GM12878 (cell line): ENCODE measurements around the gene MRPL30. TPM values are rescaled to one million over a fixed set of nuclear protein-coding genes. Genes with fewer than 3 reads are reported as not detected.

Experiments used
- ATAC-seq: fragments of 200-7000 bp; cut with Tn5 transposase; 3 replicates; pipeline ENCODE4 v1.9.1; 2020; ENCODE audit warnings: mild to moderate bottlenecking, moderate library complexity
- BruUV-seq: library from RNA; stranded (reverse); fragments of 400-500 nt; replicated peaks from 2 replicates; lab custom pipeline; 2021; lab: Mats Ljungman, UMichigan
- CTCF ChIA-PET: fragments of 300-600 bp; sonication (Branson Sonifier 250); formaldehyde crosslinking; extraction: SDS; loops from one replicate; lab custom pipeline; 2021; ENCODE audit warnings: inconsistent platforms; lab: Yijun Ruan, JAX
- POLR2A ChIA-PET: fragments of 350-600 bp; formaldehyde crosslinking; extraction: SDS; loops from one replicate; lab custom pipeline; 2021; ENCODE audit warnings: inconsistent platforms; lab: Charles Lee
- RAD21 ChIA-PET: fragments of 300-600 bp; sonication (Branson Sonifier 250); formaldehyde crosslinking; loops from one replicate; lab custom pipeline; 2023; ENCODE audit warnings: antibody characterized with exemption; ENCODE audit not compliant: unreplicated experiment; lab: Charles Lee
- SMC1A ChIA-PET: fragments of 300-600 bp; sonication (Branson Sonifier 250); formaldehyde crosslinking; loops from one replicate; lab custom pipeline; 2023; ENCODE audit not compliant: unreplicated experiment, uncharacterized antibody; lab: Charles Lee
- DNase-seq: peaks from one replicate; pipeline ENCODE4 v3.0.0-alpha.2; 2011; ENCODE audit warnings: low read depth, low spot score
- FAIRE-seq: peaks from 3 replicates; lab custom pipeline; 2011; peaks lifted over from hg19 to GRCh38; lab: Jason Lieb, UNC
- H2AFZ ChIP-seq: 2 replicates; pipeline ENCODE4 v1.6.0; 2011; ENCODE audit warnings: low read depth, low read length, control low read depth; ENCODE audit not compliant: control insufficient read depth
- H3K27ac ChIP-seq: 2 replicates; pipeline ENCODE4 v1.5.1; 2011; ENCODE audit warnings: control low read depth; ENCODE audit not compliant: control insufficient read depth, insufficient read depth
- H3K27me3 ChIP-seq, 2 experiments: replicated peaks in 1 of 2; 2 replicates each; pipeline versions ENCODE4 v1.6.0 to v1.6.1; 2011; ENCODE audit warnings: low read length in 1 of 2; ENCODE audit not compliant: control insufficient read depth in 2 of 2, insufficient read depth in 2 of 2
- H3K36me3 ChIP-seq, 2 experiments: 2 replicates each; pipeline ENCODE4 v1.5.1; 2011; ENCODE audit warnings: low read length in 1 of 2; ENCODE audit not compliant: control insufficient read depth in 2 of 2, insufficient read depth in 2 of 2
- H3K4me1 ChIP-seq: 2 replicates; pipeline ENCODE4 v1.6.1; 2011; ENCODE audit warnings: mild to moderate bottlenecking, low read length, moderate library complexity, mixed read lengths; ENCODE audit not compliant: control insufficient read depth, insufficient read depth
- H3K4me2 ChIP-seq: 2 replicates; pipeline ENCODE4 v1.6.0; 2011; ENCODE audit warnings: control low read depth; ENCODE audit not compliant: control insufficient read depth, insufficient read depth
- H3K4me3 ChIP-seq: fragments of 200-600 bp; sonication (generic); 2 replicates; pipeline ENCODE4 v1.5.1; 2016
- H3K79me2 ChIP-seq: 2 replicates; pipeline ENCODE4 v1.6.0; 2011; ENCODE audit warnings: low read length; ENCODE audit not compliant: control insufficient read depth, insufficient read depth
- H3K9ac ChIP-seq: 2 replicates; pipeline ENCODE4 v1.8.0; 2011; ENCODE audit warnings: low read length, control low read depth, mixed read lengths; ENCODE audit not compliant: control insufficient read depth, insufficient read depth
- H3K9me3 ChIP-seq: replicated peaks from 3 replicates; pipeline ENCODE4 v1.5.1; 2011; ENCODE audit warnings: mild to moderate bottlenecking, low read length; ENCODE audit not compliant: control insufficient read depth, insufficient read depth
- H4K20me1 ChIP-seq: 2 replicates; pipeline ENCODE4 v1.6.0; 2011; ENCODE audit not compliant: control insufficient read depth, insufficient read depth
- ASH2L ChIP-seq: fragments of 300-600, 200-600 bp; sonication (generic); IDR thresholded peaks from 2 replicates; pipeline ENCODE4 v1.6.1; 2017; ENCODE audit warnings: low read depth, mild to moderate bottlenecking, borderline replicate concordance
- BHLHE40 ChIP-seq, 2 experiments: fragments of 450-650 bp in 1 of 2; IDR thresholded peaks; 2 replicates each; pipeline ENCODE4 v1.6.1; 2011 to 2017; ENCODE audit warnings: low read depth in 2 of 2, borderline replicate concordance in 1 of 2, improper control_type of control experiment in 1 of 2, low read length in 1 of 2, mild to moderate bottlenecking in 1 of 2
- BMI1 ChIP-seq: fragments of 450-650 bp; IDR thresholded peaks from 2 replicates; pipeline ENCODE4 v1.6.1; 2016; ENCODE audit warnings: mild to moderate bottlenecking, moderate library complexity, borderline replicate concordance
- CBFB ChIP-seq: IDR thresholded peaks from 2 replicates; pipeline ENCODE4 v1.6.1; 2016; ENCODE audit warnings: antibody characterized with exemption, low read depth
- CHD2 ChIP-seq: IDR thresholded peaks from 2 replicates; pipeline ENCODE4 v1.6.1; 2011; ENCODE audit warnings: low read depth, low read length, improper control_type of control experiment, borderline replicate concordance
- E2F8 ChIP-seq: fragments of 450-650 bp; IDR thresholded peaks from 2 replicates; pipeline ENCODE4 v1.6.1; 2018; ENCODE audit warnings: mild to moderate bottlenecking, low read depth, moderate library complexity; ENCODE audit not compliant: partially characterized antibody
- EED ChIP-seq: sonication (generic); IDR thresholded peaks from 2 replicates; pipeline ENCODE4 v1.6.1; 2016; ENCODE audit warnings: antibody characterized with exemption, low read depth
- FOXM1 ChIP-seq: IDR thresholded peaks from 2 replicates; pipeline ENCODE4 v1.6.1; 2012; ENCODE audit warnings: low read depth, mild to moderate bottlenecking, inconsistent platforms, low read length, moderate library complexity
- HCFC1 ChIP-seq: fragments of 150-350 bp; IDR thresholded peaks from 2 replicates; pipeline ENCODE4 v1.6.1; 2014; ENCODE audit warnings: low read length
- IKZF2 ChIP-seq, 2 experiments: fragments of 450-650 bp; IDR thresholded peaks; 2 replicates each; pipeline ENCODE4 v1.6.1; 2017; ENCODE audit warnings: mild to moderate bottlenecking in 2 of 2, moderate library complexity in 2 of 2
- LARP7 ChIP-seq: fragments of 450-650 bp; IDR thresholded peaks from 2 replicates; pipeline ENCODE4 v1.6.1; 2017; ENCODE audit warnings: mild to moderate bottlenecking
- MEF2A ChIP-seq: IDR thresholded peaks from 2 replicates; pipeline ENCODE4 v1.6.1; 2011; ENCODE audit warnings: low read depth, mild to moderate bottlenecking, low read length, moderate library complexity; ENCODE audit not compliant: insufficient read depth
- NBN ChIP-seq: fragments of 450-650 bp; IDR thresholded peaks from 2 replicates; pipeline ENCODE4 v1.6.1; 2016
- PKNOX1 ChIP-seq: fragments of 450-650 bp; IDR thresholded peaks from 2 replicates; pipeline ENCODE4 v1.6.1; 2016; ENCODE audit warnings: mild to moderate bottlenecking
- SIN3A ChIP-seq: IDR thresholded peaks from 2 replicates; pipeline ENCODE4 v1.6.1; 2012; ENCODE audit warnings: low read depth, low read length, improper control_type of control experiment
- SREBF2 ChIP-seq: IDR thresholded peaks from 2 replicates; pipeline ENCODE4 v1.6.1; 2012; ENCODE audit warnings: mild to moderate bottlenecking, low read length
- SRF ChIP-seq, 2 experiments: IDR thresholded peaks; 2 replicates each; pipeline ENCODE4 v1.6.1; 2011; ENCODE audit warnings: low read depth in 2 of 2, low read length in 2 of 2, mild to moderate bottlenecking in 1 of 2, moderate library complexity in 1 of 2
- ZNF217 ChIP-seq: fragments of 450-650 bp; IDR thresholded peaks from 2 replicates; pipeline ENCODE4 v1.6.1; 2017; ENCODE audit warnings: antibody characterized with exemption, mild to moderate bottlenecking
- ZNF274 ChIP-seq: IDR thresholded peaks from one replicate; pipeline ENCODE4 v1.8.0; 2011; ENCODE audit not compliant: insufficient read length, insufficient read depth
- WGBS: methylation state at CpG from one replicate; pipeline ENCODE4 v1.1.6; 2016; ENCODE audit warnings: low lambda C conversion rate; ENCODE audit not compliant: insufficient replicate concordance, insufficient coverage; ENCODE audit errors: missing lambda C conversion rate; 5-methylcytosine and 5-hydroxymethylcytosine counted together
- in situ Hi-C: fragments of 300-500 bp; cut with MboI; formaldehyde crosslinking; loops from 9 replicates; pipeline ENCODE4 v1.14.3; 2018; ENCODE audit warnings: mixed read lengths
- intact Hi-C: fragments of 100-400 bp; cut with micrococcal nuclease; formaldehyde crosslinking; loops from one replicate; pipeline ENCODE4 v1.14.2; 2022; ENCODE audit not compliant: unreplicated experiment
- polyA plus RNA-seq, 11 experiments: library from polyadenylated mRNA; depleted of rRNA in 4 of 11; unstranded in 6 of 11; stranded (reverse) in 5 of 11; fragments of >200 nt; fragmentation: Nextera tagmentation in 4 of 11; fragmentation: Illumina TruSeq in 1 of 11; extraction: Ambion mirVana in 4 of 11; extraction: Trizol in 1 of 11; gene quantifications; 1 replicate in 1 of 11; 2 replicates in 10 of 11; pipeline versions ENCODE4 v1.2.1 to v1.2.3, GENCODE V29; 2011 to 2016; ENCODE audit warnings: inconsistent platforms in 2 of 11, missing spikeins in 2 of 11, low read depth in 1 of 11
- total RNA-seq, 4 experiments: library from RNA; depleted of rRNA in 3 of 4; stranded (reverse); fragments of >200 nt in 3 of 4; fragmentation: Illumina TruSeq in 1 of 4; extraction: Trizol in 1 of 4; gene quantifications; 2 replicates each; pipeline versions ENCODE4 v1.2.1 to v1.2.3, GENCODE V29; 2013 to 2021

The MRPL30 gene
- total and polyA plus RNA-seq, 10 of the 15 experiments (the other 5 are each of a cell fraction or from before 2014, with no cell fraction given), result 33.6 to 63.3 (median 40.1) TPM

- ChIA-PET RAD21 (interaction anchor here (0.6 to 2.4 kb wide), 7 partner anchors 12 to 349 kb away, joined by 3 to 13 read pairs (median 6); partner anchors contain the start of genes EIF5B, LIPT1, MITD1 and MRPL30), SMC1A (interaction anchor here (0.6 to 2.5 kb wide), 10 partner anchors 12 to 206 kb away, joined by 3 to 11 read pairs (median 4); partner anchors contain the start of genes LIPT1, MITD1 and TSGA10), CTCF (interaction anchor here (0.7 to 2.5 kb wide), 9 partner anchors 9 to 195 kb away, joined by 3 to 11 read pairs (median 4); partner anchors contain the start of genes EIF5B, LIPT1, TSGA10 and TXNDC9), POLR2A (interaction anchor here (0.5 to 3.2 kb wide), 8 partner anchors 11 to 196 kb away, joined by 3 to 26 read pairs (median 6); partner anchors contain the start of genes EIF5B, LIPT1, TSGA10 and TXNDC9)
- DNase-seq, result peak; percentile 80
- peak within 1 kb of the TSS; percentile 74 for H3K9ac ChIP-seq
- H2AFZ ChIP-seq, result peak within 1 kb of the TSS; percentile 94
- no peaks in the 10 kb centered on the region for H3K9me3 ChIP-seq
- in situ Hi-C loops (no loop called here), intact Hi-C loops (loop anchor here (5.0 kb wide), 1 partner anchor 41 kb away; the partner anchor contains the start of genes MITD1 and MRPL30)
- no peaks in the 10 kb centered on the region for H3K36me3 ChIP-seq
- peak within 1 kb of the TSS; percentile 55 for H3K27ac ChIP-seq
- no TSS peak for BruUV-seq
- no peaks in the 10 kb centered on the region for H4K20me1 ChIP-seq
- peak within 1 kb of the TSS; percentile 77 for H3K4me3 ChIP-seq
- H3K4me1 ChIP-seq, result peaks cover 10% of the 10 kb centered on the region
- peak within 1 kb of the TSS; percentile 97 for H3K4me2 ChIP-seq
- ATAC-seq, result peak; percentile 94
- no peaks in the 10 kb centered on the region for H3K27me3 ChIP-seq
- FAIRE-seq, result peak; percentile 96
- WGBS, result under 1% methylated on average over 77 of the region's 84 CpGs
- H3K79me2 ChIP-seq, result no peaks in the 10 kb centered on the region
- no peak for TF ChIP-seq E2F8
- TF ChIP-seq NBN, result no peak; the same call in none of the 2 replicates
- TF ChIP-seq BHLHE40 (IDR thresholded peaks at IDR 0.05; ENCODE audit: borderline replicate concordance in 1 of 2, low read depth in 2 of 2, low read length in 1 of 2), result peak in 1 of 2 experiments; percentile 62; a peak in 2 of 4 replicates
- no peak for TF ChIP-seq ZNF274
- TF ChIP-seq CBFB, result 0 out of 2 replicates have a peak, but pooled peaks have one; percentile 37
- peak; percentile 58; the same call in 1 of the 2 replicates for TF ChIP-seq SIN3A
- 0 out of 2 replicates have a peak, but pooled peaks have one; percentile 25 for TF ChIP-seq ZNF217
- peak; percentile 72 for TF ChIP-seq CHD2
- TF ChIP-seq PKNOX1, result peak; percentile 61; the same call in 1 of the 2 replicates
- no peak for TF ChIP-seq MEF2A
- peak; percentile 31; the same call in 1 of the 2 replicates for TF ChIP-seq LARP7
- 0 out of 4 replicates have a peak, but pooled peaks have one; percentile 11 to 32 for TF ChIP-seq SRF (IDR thresholded peaks at IDR 0.05; ENCODE audit: low read depth in 2 of 2, low read length in 2 of 2)
- peak; percentile 30; the same call in 1 of the 2 replicates for TF ChIP-seq HCFC1
- TF ChIP-seq IKZF2 (IDR thresholded peaks at IDR 0.05), result peak in 1 of 2 experiments; percentile 38; a peak in 3 of 4 replicates
- TF ChIP-seq FOXM1, result no peak
- no peak for TF ChIP-seq ASH2L
- TF ChIP-seq SREBF2, result no peak
- TF ChIP-seq BMI1, result peak; percentile 66
- TF ChIP-seq EED, result peak; percentile 22; the same call in 1 of the 2 replicates
Measured at GRCh38 chr2:99141110-99142108, 39.6 kb upstream of the MRPL30 start, which contains the start of gene C2orf15. C2orf15 (plus strand) TSS chr2:99141707; CDS start chr2:99150559, 8,852 bp downstream.
